ENCODE data around the gene HERC5. TPM values are rescaled to one million over a fixed set of nuclear protein-coding genes. Genes with fewer than 3 reads are reported as not detected.

The HERC5 gene
- total RNA-seq, 4 donors from 2014 or later = 2.1 to 9.2 (median 6.5) TPM

- Histone ChIP-seq H3K27ac (no peak overlapping the region), H3K9me3 (no peaks in the 10 kb centered on the region), H3K4me1 (no peaks in the 10 kb centered on the region), H3K4me3 (no peak overlapping the region), H3K27me3 (no peaks in the 10 kb centered on the region), H3K36me3 (peaks cover 0 to 68% (median 0%) of the 10 kb centered on the region in 3 donors)
- TF ChIP-seq POLR2A (IDR thresholded peaks at IDR 0.05) = no peak
- no peak for TF ChIP-seq EP300 (IDR thresholded peaks at IDR 0.05)
- TF ChIP-seq CTCF (IDR thresholded peaks at IDR 0.05) = no peak
- DNase-seq (ENCODE audit: low spot score in 2 of 2) = no peak
- 79 to 83% methylated on average over 4 of the region's 4 CpGs for WGBS, 2 donors
Measured at GRCh38 chr4:88414755-88415154, 42.2 kb upstream of the HERC5 start.

DNA sequence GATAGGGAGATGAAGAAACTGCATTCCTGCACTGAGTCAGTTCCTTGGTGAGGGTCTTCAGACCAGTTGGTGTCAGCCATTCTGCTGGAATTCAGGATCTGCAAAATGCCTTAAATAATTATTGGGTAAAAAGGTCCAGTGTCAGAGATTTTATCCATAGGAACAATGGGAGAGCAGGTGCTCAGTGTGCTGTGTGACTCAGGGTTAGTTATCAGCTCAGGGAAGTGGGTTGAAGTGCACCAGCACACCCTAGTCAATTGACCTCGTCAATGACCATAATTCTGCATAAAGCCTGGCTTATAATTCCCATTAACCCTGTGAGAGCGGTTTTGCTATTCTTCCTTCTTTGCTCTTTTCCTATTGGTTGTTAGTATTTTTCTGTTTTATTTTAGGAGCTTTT is 40.9 kb upstream of the HERC5 start:
- peaks cover 0 to 56% (median 0%) of the 10 kb centered on the region in 3 donors for H3K36me3 ChIP-seq
- no peaks in the 10 kb centered on the region for H3K9me3 ChIP-seq
- no peaks in the 10 kb centered on the region for H3K27me3 ChIP-seq
- DNase-seq (ENCODE audit: low spot score in 2 of 2) = no peak
- H3K4me3 ChIP-seq = no peak overlapping the region
- 73 to 75% methylated on average over 2 of the region's 2 CpGs for WGBS, 2 donors
- H3K4me1 ChIP-seq = no peaks in the 10 kb centered on the region
- no peak overlapping the region for H3K27ac ChIP-seq
- no peak for TF ChIP-seq EP300 (IDR thresholded peaks at IDR 0.05)
- no peak for TF ChIP-seq CTCF (IDR thresholded peaks at IDR 0.05)
- no peak for TF ChIP-seq POLR2A (IDR thresholded peaks at IDR 0.05)

DNA sequence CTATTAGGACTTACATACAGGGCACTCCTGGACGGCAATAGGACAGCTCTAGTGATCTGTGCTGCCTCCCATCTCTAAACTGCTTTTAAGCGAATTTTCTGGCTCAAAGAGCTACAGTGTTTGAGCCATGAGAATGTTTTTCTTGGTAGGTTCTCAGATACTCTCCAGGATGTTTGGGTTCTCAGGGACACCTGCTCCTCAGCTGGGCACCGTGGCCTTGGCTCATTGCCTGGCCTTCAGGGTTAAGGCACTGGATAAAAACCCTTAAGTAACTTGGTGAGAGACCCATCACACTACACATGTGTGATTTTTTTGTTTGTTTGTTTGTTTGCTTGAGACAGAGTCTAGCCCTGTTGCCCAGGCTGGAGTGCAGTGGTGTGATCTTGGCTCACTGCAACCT is 38.5 kb upstream of the HERC5 start:
- Histone ChIP-seq H3K9me3 (no peaks in the 10 kb centered on the region), H3K4me1 (no peaks in the 10 kb centered on the region), H3K36me3 (peaks cover 0 to 41% (median 0%) of the 10 kb centered on the region in 3 donors), H3K27me3 (no peaks in the 10 kb centered on the region), H3K4me3 (no peak overlapping the region), H3K27ac (no peak overlapping the region)
- no peak for TF ChIP-seq POLR2A (IDR thresholded peaks at IDR 0.05)
- no peak for TF ChIP-seq CTCF (IDR thresholded peaks at IDR 0.05)
- TF ChIP-seq EP300 (IDR thresholded peaks at IDR 0.05) = no peak
- WGBS, 2 donors = 48 to 72% methylated on average over 3 of the region's 3 CpGs
- DNase-seq (ENCODE audit: low spot score in 2 of 2) = no peak

DNA sequence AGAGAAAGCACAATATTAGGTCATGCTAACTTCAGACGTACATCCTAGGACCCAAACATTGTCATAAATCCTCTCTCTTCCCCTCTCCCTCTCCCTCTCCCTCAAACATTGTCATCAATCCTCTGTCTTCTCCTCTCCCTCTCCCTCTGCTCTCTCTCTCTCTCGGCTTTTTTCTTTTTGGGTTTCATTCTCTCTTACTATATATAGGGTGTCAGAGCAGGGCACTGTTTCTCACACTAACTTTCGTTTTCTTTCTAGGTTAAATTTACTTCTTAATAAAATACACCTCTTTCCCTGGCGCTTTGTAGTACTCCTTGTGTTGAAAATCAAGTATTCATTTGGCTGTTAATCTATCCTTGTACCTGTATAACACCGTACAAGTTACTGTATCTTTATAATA is 37.0 kb upstream of the HERC5 start:
- Histone ChIP-seq H3K4me1 (no peaks in the 10 kb centered on the region), H3K27me3 (no peaks in the 10 kb centered on the region), H3K27ac (no peak overlapping the region), H3K36me3 (peaks cover 0 to 28% (median 0%) of the 10 kb centered on the region in 3 donors), H3K4me3 (no peak overlapping the region), H3K9me3 (no peaks in the 10 kb centered on the region)
- 84 to 87% methylated on average over 5 of the region's 5 CpGs for WGBS, 2 donors
- DNase-seq (ENCODE audit: low spot score in 2 of 2) = no peak
- TF ChIP-seq CTCF (IDR thresholded peaks at IDR 0.05) = no peak
- TF ChIP-seq POLR2A (IDR thresholded peaks at IDR 0.05) = no peak
- TF ChIP-seq EP300 (IDR thresholded peaks at IDR 0.05) = no peak

DNA sequence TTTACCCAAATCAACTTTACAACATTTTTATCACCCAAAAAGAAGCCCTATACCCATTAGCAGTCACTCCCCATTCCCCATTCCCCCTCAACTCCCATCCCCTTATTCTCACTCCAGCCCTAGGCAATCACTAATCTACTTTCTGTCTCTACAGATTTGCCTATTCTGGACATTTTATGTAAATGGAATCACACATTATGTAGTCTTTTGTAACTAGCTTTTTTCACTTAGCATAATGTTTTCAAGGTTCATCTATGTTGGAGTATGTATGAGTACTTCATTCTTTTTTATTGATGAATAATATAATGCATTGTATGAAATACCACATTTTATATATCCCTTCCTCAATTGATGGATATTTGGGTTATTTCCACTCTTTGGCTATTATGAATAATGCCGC is 36.1 kb upstream of the HERC5 start:
- no peak for DNase-seq (ENCODE audit: low spot score in 2 of 2)
- Histone ChIP-seq H3K4me3 (no peak overlapping the region), H3K27ac (no peak overlapping the region), H3K9me3 (no peaks in the 10 kb centered on the region), H3K36me3 (peaks cover 0 to 19% (median 0%) of the 10 kb centered on the region in 3 donors), H3K4me1 (no peaks in the 10 kb centered on the region), H3K27me3 (no peaks in the 10 kb centered on the region)
- WGBS, 2 donors = 93 to 100% methylated on average over 1 of the region's 1 CpG
- no peak for TF ChIP-seq CTCF (IDR thresholded peaks at IDR 0.05)
- no peak for TF ChIP-seq EP300 (IDR thresholded peaks at IDR 0.05)
- TF ChIP-seq POLR2A (IDR thresholded peaks at IDR 0.05) = no peak
